SK-N-MC (cell line): ENCODE data around the gene SOX2.

Source experiments
- EZH2 ChIP-seq: fragments of 200-600 bp; sonication (generic); IDR thresholded peaks from one replicate; pipeline ENCODE4 v1.6.1; 2017; ENCODE audit warnings: antibody characterized with exemption
- FOXP2 ChIP-seq: optimal IDR thresholded peaks from 2 replicates; pipeline ENCODE3; 2011; ENCODE audit warnings: mild to moderate bottlenecking, moderate library complexity; ENCODE audit not compliant: insufficient read depth; ENCODE audit errors: extremely low read length, control extremely low read depth
- POLR2AphosphoS5 ChIP-seq: IDR thresholded peaks from 2 replicates; pipeline ENCODE4 v1.6.1; 2012; ENCODE audit warnings: mild to moderate bottlenecking, low read depth, low read length, borderline replicate concordance

GRCh38 chr3:181716966-181717365, 5.2 kb downstream of the SOX2 start:
- no peak for TF ChIP-seq FOXP2
- no peak for TF ChIP-seq EZH2
- TF ChIP-seq POLR2AphosphoS5: no peak; the same call in 1 of the 2 replicates
